ENCODE measurements around the gene GALNT7. TPM values are rescaled to one million over a fixed set of nuclear protein-coding genes. Genes with fewer than 3 reads are reported as not detected.

GALNT7 gene
- total and polyA plus RNA-seq, 2 donors (not counting 3 experiments of a cell fraction or from before 2014, with no cell fraction given) = 19.6 to 54.6 TPM

DNA sequence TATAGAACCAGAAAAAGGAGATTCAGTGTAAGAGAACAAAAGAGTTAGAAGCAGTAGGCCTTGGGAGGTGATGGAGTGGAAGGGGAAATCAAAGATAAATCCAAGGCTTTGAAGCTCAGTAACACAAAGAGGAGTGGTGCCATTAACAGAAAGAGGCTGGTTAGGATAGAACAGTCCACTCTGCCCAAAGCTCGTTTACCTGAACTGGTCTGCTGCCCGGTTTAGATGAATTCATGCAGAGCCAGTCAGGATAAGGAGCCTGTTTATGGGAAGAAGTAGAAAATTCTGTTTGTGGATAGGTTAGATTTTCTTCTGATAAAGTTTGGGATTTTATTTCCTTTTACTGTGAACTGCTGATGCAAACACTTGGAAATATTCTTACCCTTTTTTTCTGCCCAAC is 85.0 kb downstream of the GALNT7 start:
- no peak overlapping the region for H3K9ac ChIP-seq (replicated peaks; ENCODE audit: extremely low read depth, insufficient read depth, low read length)
- H3K4me1 ChIP-seq (ENCODE audit: control insufficient read depth, extremely low read depth, insufficient read depth, low read length) = peaks cover 20% of the 10 kb centered on the region
- H2AFZ ChIP-seq (ENCODE audit: low read depth, low read length) = no peak overlapping the region
- intact Hi-C loops (cut with micrococcal nuclease) = loop anchor here (2.0 kb wide), 3 partner anchors 35 to 75 kb away; no protein-coding TSS in a partner anchor
- no peaks in the 10 kb centered on the region for H3K79me2 ChIP-seq (ENCODE audit: control insufficient read depth, insufficient read depth, low read length)
- dilution Hi-C loops (cut with MboI; ENCODE audit: extremely low pct_ligation_motif_present, low sequenced_read_pairs) = no loop called here
- ChIA-PET CTCF (interaction anchor here (0.8 to 7.6 kb wide), 3 partner anchors 79 to 241 kb away, joined by 3 to 403 read pairs (median 4); no protein-coding TSS in a partner anchor), POLR2A (interaction anchor here (1.3 kb wide), 1 partner anchor 239 kb away, joined by 3 read pairs; no protein-coding TSS in a partner anchor)
- DNase-seq (ENCODE audit: low read depth, low spot score) (no peak), FAIRE-seq (no peak)
- TF ChIP-seq JUN (IDR thresholded peaks at IDR 0.05; ENCODE audit: borderline replicate concordance, insufficient read depth, insufficient read length, low read depth) (no peak), FOS (IDR thresholded peaks at IDR 0.05; ENCODE audit: borderline replicate concordance, insufficient read depth, low read length) (no peak), EZH2 (IDR thresholded peaks at IDR 0.05; ENCODE audit: borderline replicate concordance, low read depth, low read length, severe bottlenecking) (no peak), POLR2A (IDR thresholded peaks at IDR 0.05; ENCODE audit: low read depth, low read length) (no peak)
- H4K20me1 ChIP-seq (replicated peaks; ENCODE audit: control insufficient read depth, extremely low read depth, insufficient read depth, low read length) = no peaks in the 10 kb centered on the region
- H3K9me3 ChIP-seq (replicated peaks; ENCODE audit: control insufficient read depth, insufficient read depth, low read length) = no peaks in the 10 kb centered on the region
- H3K4me3 ChIP-seq (replicated peaks in 1 of 3; ENCODE audit: insufficient read depth in 1 of 3, low read depth in 1 of 3, low read length in 3 of 3) = no peak overlapping the region
- no peaks in the 10 kb centered on the region for H3K27me3 ChIP-seq (ENCODE audit: control insufficient read depth in 2 of 2, insufficient read depth in 2 of 2, low read length in 2 of 2)
- no peaks in the 10 kb centered on the region for H3K9me1 ChIP-seq (replicated peaks; ENCODE audit: control insufficient read depth, extremely low read depth, insufficient read depth, low read length)
- no TSS peak for BruUV-seq (replicated peaks)
- no peak overlapping the region for H3K27ac ChIP-seq (ENCODE audit: insufficient read depth, low read depth, low read length)
- H3K4me2 ChIP-seq (ENCODE audit: insufficient read depth, low read length) = no peak overlapping the region
- no peaks in the 10 kb centered on the region for H3K36me3 ChIP-seq (ENCODE audit: control insufficient read depth in 2 of 2, extremely low read depth in 1 of 2, insufficient read depth in 2 of 2, low read length in 2 of 2)

DNA sequence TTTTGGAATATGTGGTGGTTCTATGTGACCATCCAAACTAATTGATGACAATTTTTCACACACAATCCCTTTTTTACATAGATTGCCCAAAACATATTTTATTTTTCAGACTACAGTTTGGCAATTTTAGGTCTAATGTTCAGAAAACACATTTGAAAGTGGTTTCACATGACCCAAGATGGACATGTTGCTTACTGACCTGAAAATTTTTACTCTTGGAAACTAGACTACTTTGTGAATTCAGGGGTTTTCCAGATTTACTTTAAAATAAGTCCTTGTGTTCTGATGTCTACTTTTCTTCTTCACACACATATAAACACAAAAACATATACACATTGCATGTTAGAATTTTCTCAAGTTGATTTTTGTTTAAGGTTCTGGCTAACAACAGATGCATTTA is 86.0 kb downstream of the GALNT7 start:
- Histone ChIP-seq H3K9me3 (replicated peaks; ENCODE audit: control insufficient read depth, insufficient read depth, low read length) (no peaks in the 10 kb centered on the region), H3K36me3 (ENCODE audit: control insufficient read depth in 2 of 2, extremely low read depth in 1 of 2, insufficient read depth in 2 of 2, low read length in 2 of 2) (no peaks in the 10 kb centered on the region), H2AFZ (ENCODE audit: low read depth, low read length) (no peak overlapping the region), H4K20me1 (replicated peaks; ENCODE audit: control insufficient read depth, extremely low read depth, insufficient read depth, low read length) (no peaks in the 10 kb centered on the region), H3K79me2 (ENCODE audit: control insufficient read depth, insufficient read depth, low read length) (no peaks in the 10 kb centered on the region), H3K4me3 (replicated peaks in 1 of 3; ENCODE audit: insufficient read depth in 1 of 3, low read depth in 1 of 3, low read length in 3 of 3) (no peak overlapping the region), H3K4me2 (ENCODE audit: insufficient read depth, low read length) (no peak overlapping the region), H3K4me1 (ENCODE audit: control insufficient read depth, extremely low read depth, insufficient read depth, low read length) (peaks cover 19% of the 10 kb centered on the region), H3K9ac (replicated peaks; ENCODE audit: extremely low read depth, insufficient read depth, low read length) (no peak overlapping the region), H3K27ac (ENCODE audit: insufficient read depth, low read depth, low read length) (no peak overlapping the region), H3K27me3 (ENCODE audit: control insufficient read depth in 2 of 2, insufficient read depth in 2 of 2, low read length in 2 of 2) (no peaks in the 10 kb centered on the region), H3K9me1 (replicated peaks; ENCODE audit: control insufficient read depth, extremely low read depth, insufficient read depth, low read length) (no peaks in the 10 kb centered on the region)
- FAIRE-seq (no peak), DNase-seq (ENCODE audit: low read depth, low spot score) (no peak)
- intact Hi-C loops (cut with micrococcal nuclease) = no loop called here
- ChIA-PET POLR2A (no interaction called here), CTCF (interaction anchor here (0.8 to 7.6 kb wide), 4 partner anchors 81 to 242 kb away, joined by 3 to 403 read pairs (median 4); no protein-coding TSS in a partner anchor)
- TF ChIP-seq MYC (IDR thresholded peaks at IDR 0.05; ENCODE audit: low read depth, low read length) (no peak), EZH2 (IDR thresholded peaks at IDR 0.05; ENCODE audit: borderline replicate concordance, low read depth, low read length, severe bottlenecking) (no peak), POLR2AphosphoS5 (IDR thresholded peaks at IDR 0.05; ENCODE audit: insufficient read depth, low read depth, low read length) (no peak), GATA2 (IDR thresholded peaks at IDR 0.05; ENCODE audit: insufficient read depth, insufficient read length, low read depth, low read length) (no peak), FOS (IDR thresholded peaks at IDR 0.05; ENCODE audit: borderline replicate concordance, insufficient read depth, low read length) (no peak), POLR2A (IDR thresholded peaks at IDR 0.05; ENCODE audit: low read depth, low read length) (no peak), JUN (IDR thresholded peaks at IDR 0.05; ENCODE audit: borderline replicate concordance, insufficient read depth, insufficient read length, low read depth) (no peak)
- TF ChIP-seq, protein P1, sequence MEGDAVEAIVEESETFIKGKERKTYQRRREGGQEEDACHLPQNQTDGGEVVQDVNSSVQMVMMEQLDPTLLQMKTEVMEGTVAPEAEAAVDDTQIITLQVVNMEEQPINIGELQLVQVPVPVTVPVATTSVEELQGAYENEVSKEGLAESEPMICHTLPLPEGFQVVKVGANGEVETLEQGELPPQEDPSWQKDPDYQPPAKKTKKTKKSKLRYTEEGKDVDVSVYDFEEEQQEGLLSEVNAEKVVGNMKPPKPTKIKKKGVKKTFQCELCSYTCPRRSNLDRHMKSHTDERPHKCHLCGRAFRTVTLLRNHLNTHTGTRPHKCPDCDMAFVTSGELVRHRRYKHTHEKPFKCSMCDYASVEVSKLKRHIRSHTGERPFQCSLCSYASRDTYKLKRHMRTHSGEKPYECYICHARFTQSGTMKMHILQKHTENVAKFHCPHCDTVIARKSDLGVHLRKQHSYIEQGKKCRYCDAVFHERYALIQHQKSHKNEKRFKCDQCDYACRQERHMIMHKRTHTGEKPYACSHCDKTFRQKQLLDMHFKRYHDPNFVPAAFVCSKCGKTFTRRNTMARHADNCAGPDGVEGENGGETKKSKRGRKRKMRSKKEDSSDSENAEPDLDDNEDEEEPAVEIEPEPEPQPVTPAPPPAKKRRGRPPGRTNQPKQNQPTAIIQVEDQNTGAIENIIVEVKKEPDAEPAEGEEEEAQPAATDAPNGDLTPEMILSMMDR (IDR thresholded peaks at IDR 0.05; ENCODE audit: extremely low read depth in 1 of 2, insufficient read depth in 1 of 2, low read depth in 1 of 2, low read length in 2 of 2) = no peak
- TF ChIP-seq, protein P2, sequence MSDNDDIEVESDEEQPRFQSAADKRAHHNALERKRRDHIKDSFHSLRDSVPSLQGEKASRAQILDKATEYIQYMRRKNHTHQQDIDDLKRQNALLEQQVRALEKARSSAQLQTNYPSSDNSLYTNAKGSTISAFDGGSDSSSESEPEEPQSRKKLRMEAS (IDR thresholded peaks at IDR 0.05; ENCODE audit: insufficient read depth, insufficient read length) = no peak
- dilution Hi-C loops (cut with MboI; ENCODE audit: extremely low pct_ligation_motif_present, low sequenced_read_pairs) = no loop called here
- no TSS peak for BruUV-seq (replicated peaks)

Measured in endothelial cell of umbilical vein (primary cell).